HG03460 (cell line): ENCODE data around the gene TEAD4.

Source experiments
- ATAC-seq: cut with Tn5 transposase; IDR thresholded peaks from one replicate; pipeline ENCODE4 v1.9.1; 2021; ENCODE audit not compliant: unreplicated experiment

Gene TEAD4

GRCh38 chr12:3076730-3077571 lies 117.8 kb downstream of the TEAD4 start, which contains the start of gene TSPAN9:
TSPAN9 (plus strand) TSS chr12:3077379; CDS start chr12:3201194, 123,815 bp downstream.
- peak; percentile 69 for ATAC-seq

- ATAC-seq: no peak
Measured at GRCh38 chr12:3077572-3078081, 118.4 kb downstream of the TEAD4 start.

GRCh38 chr12:3078086-3078820 lies 119.1 kb downstream of the TEAD4 start:
- no peak for ATAC-seq

- ATAC-seq: no peak
Measured at GRCh38 chr12:3081091-3081490, 121.9 kb downstream of the TEAD4 start.

GRCh38 chr12:3081886-3082285 lies 122.7 kb downstream of the TEAD4 start:
- no peak for ATAC-seq

- ATAC-seq: no peak
Measured at GRCh38 chr12:3083241-3083920, 124.2 kb downstream of the TEAD4 start.

GRCh38 chr12:3083921-3084347 lies 124.7 kb downstream of the TEAD4 start:
- ATAC-seq: no peak

- ATAC-seq: no peak
Measured at GRCh38 chr12:3084742-3085141, 125.5 kb downstream of the TEAD4 start.

- ATAC-seq: no peak
Measured at GRCh38 chr12:3085341-3086139, 126.3 kb downstream of the TEAD4 start.

GRCh38 chr12:3086211-3086610 lies 127.0 kb downstream of the TEAD4 start:
- no peak for ATAC-seq

- ATAC-seq: no peak
Measured at GRCh38 chr12:3086729-3087323, 127.6 kb downstream of the TEAD4 start.

- no peak for ATAC-seq
Measured at GRCh38 chr12:3087758-3088650, 128.8 kb downstream of the TEAD4 start.

- ATAC-seq: no peak
Measured at GRCh38 chr12:3089588-3089987, 130.4 kb downstream of the TEAD4 start.
